ENCODE data around the gene PFKM.
"Not testable (repeated sequence)": the region's sequence is repeated elsewhere in the genome, so short reads cannot be mapped to it uniquely, and the experiment has no call there.

The PFKM gene

GRCh38 chr12:48119078-48119833, at the start of gene PFKM:
PFKM (plus strand) TSS chr12:48119364; CDS start chr12:48122775, 3,411 bp downstream.
- peak; percentile 76 for DNase-seq

GRCh38 chr12:48070033-48070432, 49.1 kb upstream of the PFKM start:
- no peak for DNase-seq

GRCh38 chr12:48070731-48071130, 48.4 kb upstream of the PFKM start:
- DNase-seq, result no peak

GRCh38 chr12:48071808-48072207, 47.4 kb upstream of the PFKM start:
- DNase-seq, result no peak

- DNase-seq, result no peak
Observed at GRCh38 chr12:48072266-48072665, 46.9 kb upstream of the PFKM start.

- no peak for DNase-seq
Observed at GRCh38 chr12:48074266-48074665, 44.9 kb upstream of the PFKM start.

GRCh38 chr12:48075832-48076231, 43.3 kb upstream of the PFKM start:
- no peak for DNase-seq

GRCh38 chr12:48077111-48077510, 42.1 kb upstream of the PFKM start:
- DNase-seq, result no peak

GRCh38 chr12:48078901-48079300, 40.3 kb upstream of the PFKM start:
- DNase-seq, result no peak

- DNase-seq, result no peak
Observed at GRCh38 chr12:48080285-48080684, 38.9 kb upstream of the PFKM start.

- DNase-seq, result no peak
Observed at GRCh38 chr12:48080821-48081220, 38.3 kb upstream of the PFKM start.

- no peak for DNase-seq
Observed at GRCh38 chr12:48084066-48084465, 35.1 kb upstream of the PFKM start.

GRCh38 chr12:48084841-48085460, 34.2 kb upstream of the PFKM start:
- DNase-seq, result no peak

GRCh38 chr12:48086327-48086726, 32.8 kb upstream of the PFKM start:
- DNase-seq, result no peak

- no peak for DNase-seq
Observed at GRCh38 chr12:48092611-48093010, 26.6 kb upstream of the PFKM start.

- no peak for DNase-seq
Observed at GRCh38 chr12:48104531-48104930, 14.6 kb upstream of the PFKM start.

GRCh38 chr12:48105321-48105866, 13.8 kb upstream of the PFKM start:
- peak; percentile 81 for DNase-seq

GRCh38 chr12:48105867-48106680, 13.1 kb upstream of the PFKM start, which contains the start of gene SENP1:
SENP1 (minus strand) TSS chr12:48106079; CDS start chr12:48101472, 4,607 bp downstream.
- DNase-seq, result peak; percentile 98

- no peak for DNase-seq
Observed at GRCh38 chr12:48106681-48107613, 12.2 kb upstream of the PFKM start.

- no peak for DNase-seq
Observed at GRCh38 chr12:48109424-48109823, 9.7 kb upstream of the PFKM start.

- DNase-seq, result no peak
Observed at GRCh38 chr12:48110691-48111311, 8.4 kb upstream of the PFKM start.

- DNase-seq, result not testable (repeated sequence)
Observed at GRCh38 chr12:48111312-48111693, 7.9 kb upstream of the PFKM start.
